ENCODE measurements around the gene CLCA2. TPM values are rescaled to one million over a fixed set of nuclear protein-coding genes. Genes with fewer than 3 reads are reported as not detected.

CLCA2 gene
- total and polyA plus RNA-seq, 2 of the 8 experiments (the other 6 are each of a cell fraction or from before 2014, with no cell fraction given), result not detected

DNA sequence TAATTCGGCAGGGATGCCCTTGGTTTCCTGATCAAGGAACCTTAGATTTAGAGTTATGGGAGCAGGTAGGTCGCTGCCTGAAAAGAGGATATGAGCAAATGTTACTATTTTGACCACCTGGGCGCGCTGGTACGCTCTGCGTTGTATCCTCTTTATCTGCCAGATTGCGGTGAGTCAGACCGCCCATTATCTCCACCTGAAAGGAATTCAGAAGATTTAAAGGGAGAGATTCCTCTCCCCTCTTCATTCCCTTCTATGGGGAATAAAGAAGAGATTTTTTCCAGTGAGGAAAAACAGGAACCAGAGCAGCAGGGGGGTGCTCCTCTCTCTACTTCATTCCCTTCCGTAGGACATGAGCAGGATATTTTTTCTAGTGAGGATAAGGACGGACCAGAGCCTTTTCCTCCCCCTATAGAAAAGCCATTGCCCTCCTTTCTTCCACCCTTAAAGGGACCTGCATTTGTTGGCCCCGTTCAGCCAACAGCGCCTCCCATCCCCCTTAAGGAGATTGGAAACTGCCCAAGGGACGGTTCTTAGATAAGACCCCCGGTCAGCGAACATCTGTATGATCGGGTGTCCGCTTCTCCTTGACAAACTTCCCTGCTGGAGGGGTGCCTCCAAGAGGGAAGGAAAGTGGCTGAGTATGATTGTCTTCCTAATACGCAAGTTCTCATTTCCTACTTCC, 78.9 kb downstream of the CLCA2 start:
- Histone ChIP-seq H3K36me3 (ENCODE audit: control insufficient read depth in 2 of 4, insufficient read depth in 4 of 4, low read length in 3 of 4) (no peaks in the 10 kb centered on the region), H3K14ac (ENCODE audit: insufficient read length) (no peak overlapping the region), H3K9me3 (ENCODE audit: insufficient read depth in 2 of 2, low read depth in 1 of 2, low read length in 1 of 2) (peaks cover 0 to 7% of the 10 kb centered on the region in 2 experiments; a peak in 2 of 4 replicates), H2BK15ac (ENCODE audit: low read length) (no peak overlapping the region), H2BK20ac (ENCODE audit: low read length) (0 out of 2 replicates have a peak overlapping the region, but pooled peaks have one; percentile 69), H3K4me2 (ENCODE audit: insufficient read depth in 1 of 2, low read depth in 2 of 2, low read length in 2 of 2) (peak overlapping the region; percentile 56 to 88), H3K4me1 (replicated peaks in 1 of 4; ENCODE audit: control insufficient read depth in 3 of 4, insufficient read depth in 4 of 4, low read length in 3 of 4) (peaks cover 13 to 21% (median 15%) of the 10 kb centered on the region in 4 experiments), H3K79me2 (ENCODE audit: control insufficient read depth in 1 of 2, insufficient read depth in 2 of 2, low read length in 2 of 2) (no peaks in the 10 kb centered on the region), H4K20me1 (replicated peaks in 1 of 2; ENCODE audit: control insufficient read depth in 1 of 2, insufficient read depth in 2 of 2, low read length in 2 of 2) (no peaks in the 10 kb centered on the region), H3K27me3 (replicated peaks in 1 of 4; ENCODE audit: control insufficient read depth in 3 of 4, extremely low read depth in 1 of 4, insufficient read depth in 3 of 4, low read length in 3 of 4) (no peaks in the 10 kb centered on the region), H3K18ac (ENCODE audit: extremely low read depth, low read length) (peak overlapping the region; percentile 99), H3K9ac (replicated peaks in 1 of 4; ENCODE audit: extremely low read depth in 1 of 4, low read depth in 3 of 4, low read length in 3 of 4) (peak overlapping the region in 3 of 4 experiments; percentile 58 to 78 (median 60); a peak in 6 of 7 replicates), H3K4me3 (ENCODE audit: extremely low read depth in 1 of 4, insufficient read depth in 2 of 4, low read depth in 3 of 4, low read length in 4 of 4) (peak overlapping the region; percentile 27 to 57 (median 50); a peak in 5 of 8 replicates), H4K5ac (ENCODE audit: insufficient read length, low read depth, low read length) (no peak overlapping the region), H2AK5ac (ENCODE audit: low read depth, low read length) (peak overlapping the region; percentile 94; the same call in 1 of the 2 replicates), H2AFZ (ENCODE audit: low read length) (peak overlapping the region; percentile 66; the same call in 1 of the 2 replicates), H3K4ac (replicated peaks; ENCODE audit: insufficient read length, low read depth, low read length) (no peak overlapping the region), H3K56ac (replicated peaks; ENCODE audit: insufficient read length, low read depth, low read length) (no peak overlapping the region), H3K23ac (ENCODE audit: insufficient read length) (no peak overlapping the region), H2BK5ac (ENCODE audit: low read depth, low read length) (peak overlapping the region; percentile 95), H4K8ac (ENCODE audit: extremely low read depth, insufficient read depth, low read length) (no peak overlapping the region), H4K91ac (replicated peaks; ENCODE audit: insufficient read length, low read length) (peak overlapping the region; percentile 52), H3K23me2 (ENCODE audit: low read depth, low read length) (no peaks in the 10 kb centered on the region), H3K27ac (ENCODE audit: low read depth, low read length) (peak overlapping the region; percentile 92), H2BK12ac (ENCODE audit: low read depth, low read length) (peak overlapping the region; percentile 97), H2BK120ac (replicated peaks; ENCODE audit: low read depth, low read length) (peak overlapping the region; percentile 80), H3K79me1 (ENCODE audit: low read depth, low read length) (no peaks in the 10 kb centered on the region)
- DNase-seq (ENCODE audit: low read depth in 1 of 2, low spot score in 2 of 2) (peak; percentile 69 to 72), FAIRE-seq (no peak)
- POLR2A ChIA-PET (ENCODE audit: partially characterized antibody), result interaction anchor here (0.7 to 1.5 kb wide), 3 partner anchors 10 to 202 kb away, joined by 3 to 8 read pairs (median 5); partner anchors contain the start of gene SH3GLB1
- 26% methylated on average over 16 of the region's 18 CpGs; no CpG with 5 or more reads in 1 of the 2 experiments for WGBS, 2 experiments (ENCODE audit: extremely low coverage in 1 of 2, insufficient coverage in 1 of 2, insufficient read length in 1 of 2, insufficient replicate concordance in 2 of 2, low coverage in 1 of 2, low lambda C conversion rate in 2 of 2, missing lambda C conversion rate in 1 of 2)
- CTCF ChIA-PET (ENCODE audit: partially characterized antibody), result interaction anchor here (0.6 to 8.1 kb wide), 45 partner anchors 9 to 415 kb away, joined by 3 to 79 read pairs (median 4); partner anchors contain the start of genes ODF2L and SH3GLB1
- TF ChIP-seq ASH2L (IDR thresholded peaks at IDR 0.05; ENCODE audit: low read length) (no peak), GTF2F1 (IDR thresholded peaks at IDR 0.05; ENCODE audit: borderline replicate concordance, low read depth, low read length) (no peak), RNF2 (IDR thresholded peaks at IDR 0.05; ENCODE audit: borderline replicate concordance, low read depth, low read length, missing control alignments, poor library complexity, severe bottlenecking) (no peak), CTBP2 (IDR thresholded peaks at IDR 0.05; ENCODE audit: borderline replicate concordance, insufficient read depth, insufficient read length, low read length) (no peak), KDM4A (IDR thresholded peaks at IDR 0.05; ENCODE audit: low read depth, low read length, severe bottlenecking) (no peak), BCL11A (IDR thresholded peaks at IDR 0.05; ENCODE audit: low read depth in 2 of 2, low read length in 2 of 2) (no peak), SUZ12 (IDR thresholded peaks at IDR 0.05; ENCODE audit: low read length) (no peak)
- TF ChIP-seq, protein P1, sequence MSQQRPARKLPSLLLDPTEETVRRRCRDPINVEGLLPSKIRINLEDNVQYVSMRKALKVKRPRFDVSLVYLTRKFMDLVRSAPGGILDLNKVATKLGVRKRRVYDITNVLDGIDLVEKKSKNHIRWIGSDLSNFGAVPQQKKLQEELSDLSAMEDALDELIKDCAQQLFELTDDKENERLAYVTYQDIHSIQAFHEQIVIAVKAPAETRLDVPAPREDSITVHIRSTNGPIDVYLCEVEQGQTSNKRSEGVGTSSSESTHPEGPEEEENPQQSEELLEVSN (IDR thresholded peaks at IDR 0.05), result no peak
- TF ChIP-seq, protein P2, sequence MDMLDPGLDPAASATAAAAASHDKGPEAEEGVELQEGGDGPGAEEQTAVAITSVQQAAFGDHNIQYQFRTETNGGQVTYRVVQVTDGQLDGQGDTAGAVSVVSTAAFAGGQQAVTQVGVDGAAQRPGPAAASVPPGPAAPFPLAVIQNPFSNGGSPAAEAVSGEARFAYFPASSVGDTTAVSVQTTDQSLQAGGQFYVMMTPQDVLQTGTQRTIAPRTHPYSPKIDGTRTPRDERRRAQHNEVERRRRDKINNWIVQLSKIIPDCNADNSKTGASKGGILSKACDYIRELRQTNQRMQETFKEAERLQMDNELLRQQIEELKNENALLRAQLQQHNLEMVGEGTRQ (IDR thresholded peaks at IDR 0.05; ENCODE audit: low read length), result no peak

Data from H1 (cell line).